Transverse colon (tissue), 4 donors: ENCODE results near the gene ADAM12.

Experiments
- CTCF ChIP-seq, 5 experiments: fragments of 200-600 bp in 3 of 5; fragments of 450-650 bp in 2 of 5; sonication (generic) in 3 of 5; IDR thresholded peaks; 1 replicate in 2 of 5; 2 replicates in 3 of 5; pipeline ENCODE4 v1.5.1; 2016 to 2017; ENCODE audit warnings: antibody characterized with exemption in 5 of 5, inconsistent platforms in 3 of 5, mild to moderate bottlenecking in 2 of 5, moderate library complexity in 1 of 5
- EP300 ChIP-seq: sonication (generic); formaldehyde crosslinking; IDR thresholded peaks from one replicate; pipeline ENCODE4 v1.6.1; 2017; ENCODE audit warnings: antibody characterized with exemption, low read depth
- POLR2A ChIP-seq: fragments of 450-650 bp; IDR thresholded peaks from one replicate; pipeline ENCODE4 v1.6.1; 2016; ENCODE audit warnings: antibody characterized with exemption, mild to moderate bottlenecking, moderate library complexity
- POLR2AphosphoS5 ChIP-seq, 3 donors: sonication (generic); formaldehyde crosslinking; IDR thresholded peaks; one replicate each; pipeline ENCODE4 v1.6.1; 2016; ENCODE audit warnings: antibody characterized with exemption in 3 of 3

GRCh38 chr10:126405239-126405775, 17.0 kb upstream of the ADAM12 start:
- TF ChIP-seq POLR2A (no peak), CTCF (IDR thresholded peaks at IDR 0.05) (no peak), POLR2AphosphoS5 (IDR thresholded peaks at IDR 0.05) (no peak), EP300 (no peak)
